ENCODE data around the gene WDR18.

WDR18 gene, protein sequence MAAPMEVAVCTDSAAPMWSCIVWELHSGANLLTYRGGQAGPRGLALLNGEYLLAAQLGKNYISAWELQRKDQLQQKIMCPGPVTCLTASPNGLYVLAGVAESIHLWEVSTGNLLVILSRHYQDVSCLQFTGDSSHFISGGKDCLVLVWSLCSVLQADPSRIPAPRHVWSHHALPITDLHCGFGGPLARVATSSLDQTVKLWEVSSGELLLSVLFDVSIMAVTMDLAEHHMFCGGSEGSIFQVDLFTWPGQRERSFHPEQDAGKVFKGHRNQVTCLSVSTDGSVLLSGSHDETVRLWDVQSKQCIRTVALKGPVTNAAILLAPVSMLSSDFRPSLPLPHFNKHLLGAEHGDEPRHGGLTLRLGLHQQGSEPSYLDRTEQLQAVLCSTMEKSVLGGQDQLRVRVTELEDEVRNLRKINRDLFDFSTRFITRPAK

GRCh38 chr19:984165-984967, at the start of gene WDR18:
Gene WDR18 (plus strand): TSS chr19:984345. CDS start chr19:984354, 9 bp downstream.
- peak; percentile 82 for DNase-seq (ENCODE audit: low read depth)

- peak; percentile 64 for DNase-seq (ENCODE audit: low read depth)
Measured at GRCh38 chr19:934865-935479, 49.2 kb upstream of the WDR18 start.

GRCh38 chr19:936175-936546, 48.0 kb upstream of the WDR18 start:
- no peak for DNase-seq (ENCODE audit: low read depth)

- DNase-seq (ENCODE audit: low read depth), result no peak
Measured at GRCh38 chr19:937259-937694, 46.9 kb upstream of the WDR18 start.

DNA sequence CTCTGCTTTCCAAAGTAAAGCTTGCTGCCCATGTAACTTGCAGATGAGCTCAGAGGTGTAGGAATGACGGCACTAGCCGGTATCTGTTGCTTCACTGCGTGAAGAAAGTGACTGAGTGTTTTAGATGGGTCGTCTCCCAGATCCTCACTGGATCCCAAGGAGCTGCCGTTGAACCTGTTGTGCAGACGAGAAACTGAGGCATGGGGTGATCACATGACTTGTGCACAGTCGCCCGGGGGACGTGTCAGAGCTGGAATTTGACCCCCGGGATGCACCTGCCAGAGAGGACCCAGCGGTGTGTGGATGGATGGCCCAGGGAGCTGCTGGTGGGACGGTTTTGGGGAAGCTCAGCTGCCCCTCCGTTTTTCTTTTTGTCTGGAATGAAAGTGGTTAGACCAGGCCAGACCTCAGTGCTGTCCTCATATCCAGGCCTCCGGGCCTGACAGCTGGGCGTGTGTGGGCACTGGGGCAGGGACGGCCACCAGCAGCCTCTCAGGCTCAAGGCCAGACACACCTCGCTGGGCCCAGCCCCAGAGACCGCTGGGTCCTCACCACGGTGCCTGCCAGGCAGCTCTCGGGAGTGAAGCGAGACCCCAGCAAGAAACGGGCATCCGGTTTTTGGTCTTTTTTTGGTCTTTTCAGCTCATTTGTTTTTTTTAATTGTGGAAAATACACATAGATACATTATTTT, 45.8 kb upstream of the WDR18 start:
- DNase-seq (ENCODE audit: low read depth), result no peak

- no peak for DNase-seq (ENCODE audit: low read depth)
Measured at GRCh38 chr19:939439-939838, 44.7 kb upstream of the WDR18 start.

DNA sequence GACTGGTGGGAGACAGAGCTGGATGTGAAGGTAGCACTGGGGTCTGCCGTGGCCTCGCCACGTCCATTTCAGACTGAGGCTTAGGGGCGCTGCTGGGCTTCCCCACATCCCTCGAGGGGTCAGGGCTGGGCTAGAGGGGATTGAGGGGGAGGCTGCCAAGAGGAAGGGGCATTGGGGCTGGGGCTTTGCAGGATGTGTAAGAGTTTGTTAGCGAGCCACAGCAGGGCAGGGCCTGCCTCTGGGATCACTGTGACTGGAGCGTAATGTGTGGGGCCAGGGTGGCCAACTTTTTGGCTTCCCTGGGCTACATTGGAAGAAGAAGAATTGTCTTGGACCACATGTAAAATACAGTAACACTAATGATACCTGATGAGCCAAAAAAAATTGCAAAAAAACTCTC, 44.2 kb upstream of the WDR18 start:
- DNase-seq (ENCODE audit: low read depth), result no peak

DNA sequence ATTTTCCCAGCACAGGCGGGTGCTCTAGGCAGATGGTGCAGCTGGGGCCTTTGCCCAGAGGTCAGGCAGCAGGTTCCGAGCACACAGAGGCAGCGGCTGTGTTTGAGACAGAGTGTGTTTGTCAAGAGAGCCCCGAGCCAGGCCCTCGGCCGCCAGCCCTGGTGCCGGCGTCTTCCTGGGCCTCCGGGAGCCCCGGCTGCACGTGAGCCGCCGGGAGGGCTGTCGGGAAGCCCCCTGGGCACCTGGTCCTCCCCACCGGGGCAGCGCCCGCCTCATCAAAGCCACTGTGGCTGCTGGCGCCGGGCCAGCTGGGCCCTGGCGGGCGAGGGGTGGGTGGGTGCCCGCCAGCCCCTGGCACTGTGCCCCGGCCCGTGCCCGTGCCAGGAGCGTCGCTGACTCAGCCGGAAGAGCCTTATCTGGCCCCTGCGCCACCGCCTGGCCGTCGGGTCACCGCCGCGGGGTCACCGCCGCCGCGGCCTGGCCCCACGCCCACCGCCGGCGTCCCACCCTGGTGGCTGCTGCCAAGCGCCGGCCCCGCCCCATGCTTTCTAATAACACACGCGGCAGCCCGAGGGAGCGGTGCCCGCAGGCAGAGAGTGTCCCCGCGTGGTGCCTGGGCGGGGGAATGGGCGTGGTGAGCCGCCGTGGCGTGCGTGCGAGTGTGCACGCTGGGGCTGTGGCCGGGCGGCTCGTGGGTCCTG, 43.4 kb upstream of the WDR18 start:
- peak; percentile 87 for DNase-seq (ENCODE audit: low read depth)

GRCh38 chr19:941292-942132, 42.6 kb upstream of the WDR18 start:
- DNase-seq (ENCODE audit: low read depth), result no peak

GRCh38 chr19:942133-942645, 42.0 kb upstream of the WDR18 start:
- DNase-seq (ENCODE audit: low read depth), result no peak

DNA sequence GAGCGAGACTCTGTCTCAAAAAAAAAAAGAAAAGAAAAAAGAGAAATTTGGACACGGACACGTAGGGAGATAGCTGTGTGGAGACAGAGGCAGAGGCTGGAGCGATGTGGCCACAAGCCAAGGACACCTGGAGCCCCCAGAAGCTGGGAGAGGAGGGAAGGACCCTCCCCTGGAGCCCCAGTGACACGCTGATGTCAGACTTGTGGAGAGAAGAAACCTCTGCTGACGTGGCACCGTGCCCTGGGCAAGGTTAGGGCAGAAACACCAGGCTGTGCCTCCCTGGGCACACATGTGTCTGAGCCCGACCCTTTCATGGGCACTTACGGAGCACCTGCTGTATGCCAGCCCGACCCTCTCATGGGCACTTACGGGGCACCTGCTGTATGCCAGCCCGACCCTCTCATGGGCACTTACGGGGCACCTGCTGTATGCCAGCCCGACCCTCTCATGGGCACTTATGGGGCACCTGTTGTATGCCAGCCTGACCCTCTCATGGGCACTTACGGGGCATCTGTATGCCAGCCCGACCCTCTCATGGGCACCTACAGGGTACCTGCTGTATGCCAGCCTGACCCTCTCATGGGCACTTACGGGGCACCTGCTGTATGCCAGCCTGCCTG, 40.5 kb upstream of the WDR18 start:
- no peak for DNase-seq (ENCODE audit: low read depth)

DNA sequence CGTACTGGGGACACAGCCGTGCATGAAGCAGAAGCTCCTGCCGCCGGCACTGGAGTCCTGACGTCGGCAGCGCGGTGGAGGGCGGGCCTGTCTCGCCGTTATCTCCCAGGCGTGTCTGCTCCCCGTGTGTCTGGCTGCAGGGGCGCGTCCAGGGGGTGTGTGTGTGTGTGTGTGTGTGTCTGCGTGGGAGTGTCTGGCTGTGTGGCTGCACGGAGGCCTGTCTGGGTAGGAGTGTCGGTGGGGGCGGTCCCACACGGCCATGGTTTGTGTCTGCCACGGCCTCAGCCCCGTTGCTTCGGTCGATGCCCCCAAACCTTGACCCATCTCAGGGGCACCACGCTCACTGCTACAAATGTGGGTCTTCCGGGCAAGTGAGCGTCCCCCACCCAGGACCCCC, 40.0 kb upstream of the WDR18 start:
- no peak for DNase-seq (ENCODE audit: low read depth)

GRCh38 chr19:944663-945241, 39.4 kb upstream of the WDR18 start:
- no peak for DNase-seq (ENCODE audit: low read depth)

GRCh38 chr19:945401-946252, 38.5 kb upstream of the WDR18 start:
- no peak for DNase-seq (ENCODE audit: low read depth)

DNA sequence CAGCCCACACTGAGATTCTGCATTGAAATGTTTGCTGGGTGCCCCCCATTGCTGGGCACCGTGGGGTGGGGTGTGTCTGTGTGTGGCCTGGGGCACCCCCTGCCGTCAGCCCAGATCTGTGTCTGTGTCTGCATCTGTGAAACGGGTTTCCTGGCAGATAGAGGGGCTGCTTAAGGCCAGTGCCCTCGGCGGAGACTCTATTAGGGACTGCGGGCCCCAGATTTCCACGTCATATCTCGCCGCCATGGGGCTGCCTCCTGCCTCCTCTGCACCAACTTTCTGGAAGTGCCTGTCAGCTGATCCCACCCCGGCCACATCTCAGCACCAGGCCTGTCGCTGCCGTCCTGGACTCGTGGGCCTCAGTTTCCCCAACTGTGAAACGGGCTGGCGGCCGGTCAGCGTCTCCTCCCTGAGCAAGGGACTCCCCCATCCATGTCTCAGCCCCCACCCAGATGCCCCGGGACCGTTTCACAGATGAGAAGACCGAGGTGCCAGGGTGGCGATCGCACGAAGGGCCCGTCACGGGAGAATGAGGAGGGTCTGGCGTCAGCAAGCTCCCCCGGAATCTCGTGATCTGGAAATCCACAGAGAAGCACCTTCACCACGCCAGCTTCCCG, 36.9 kb upstream of the WDR18 start:
- no peak for DNase-seq (ENCODE audit: low read depth)

- DNase-seq (ENCODE audit: low read depth), result no peak
Measured at GRCh38 chr19:947707-948539, 36.2 kb upstream of the WDR18 start.

DNA sequence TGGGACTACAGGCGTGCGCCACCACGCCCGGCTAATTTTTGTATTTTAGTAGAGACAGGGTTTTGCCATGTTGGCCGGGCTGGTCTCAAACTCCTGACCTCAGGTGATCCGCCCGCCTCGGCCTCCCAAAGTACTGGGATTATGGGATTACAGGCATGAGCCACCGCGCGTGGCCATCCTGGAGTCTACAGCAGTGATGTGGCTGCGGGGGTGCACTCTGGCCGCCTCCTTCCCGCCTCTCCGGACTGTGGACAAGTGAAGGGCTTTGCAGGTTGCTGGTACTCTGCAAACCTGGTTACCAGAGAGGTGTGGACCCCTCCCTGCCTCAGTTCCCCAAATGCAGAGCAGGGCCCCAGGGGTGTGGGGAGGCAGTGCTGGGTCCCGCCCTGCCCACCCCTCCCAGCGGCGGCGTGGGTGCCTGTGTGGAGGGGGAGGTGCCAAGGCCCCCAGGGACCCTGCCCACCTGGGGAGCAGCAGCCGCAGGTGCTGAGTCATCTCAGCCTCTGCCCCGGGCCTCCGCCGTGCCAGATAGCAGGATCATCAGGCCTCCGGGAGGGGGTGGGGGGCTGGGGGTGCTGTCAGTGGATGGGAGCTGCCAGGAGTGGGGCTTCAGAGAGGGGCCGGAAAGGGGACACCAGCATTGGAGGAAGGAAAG, 35.2 kb upstream of the WDR18 start:
- no peak for DNase-seq (ENCODE audit: low read depth)
